Measurements from ENCODE around the gene COA8.

DNA sequence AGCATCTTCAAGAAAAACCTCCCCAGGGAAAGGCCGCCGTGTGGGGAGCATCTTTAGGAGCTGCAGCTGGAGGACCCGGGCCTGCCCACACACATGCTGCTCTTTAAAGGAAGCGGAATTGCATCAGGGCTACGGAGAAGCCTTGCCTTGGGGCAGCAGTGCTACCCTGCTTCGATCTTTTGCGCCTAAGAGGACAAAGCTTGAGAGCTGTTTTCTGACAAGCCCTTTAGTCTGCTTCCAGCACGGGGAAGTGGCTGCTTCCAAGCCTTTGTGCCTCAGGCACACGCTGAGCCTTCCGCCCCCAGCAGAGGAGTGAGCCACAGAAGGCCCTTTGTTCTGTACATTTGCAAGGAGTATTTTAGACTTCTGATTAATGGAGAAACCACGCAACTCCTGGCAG is 31.5 kb downstream of the COA8 start:
- TF ChIP-seq, protein P1, sequence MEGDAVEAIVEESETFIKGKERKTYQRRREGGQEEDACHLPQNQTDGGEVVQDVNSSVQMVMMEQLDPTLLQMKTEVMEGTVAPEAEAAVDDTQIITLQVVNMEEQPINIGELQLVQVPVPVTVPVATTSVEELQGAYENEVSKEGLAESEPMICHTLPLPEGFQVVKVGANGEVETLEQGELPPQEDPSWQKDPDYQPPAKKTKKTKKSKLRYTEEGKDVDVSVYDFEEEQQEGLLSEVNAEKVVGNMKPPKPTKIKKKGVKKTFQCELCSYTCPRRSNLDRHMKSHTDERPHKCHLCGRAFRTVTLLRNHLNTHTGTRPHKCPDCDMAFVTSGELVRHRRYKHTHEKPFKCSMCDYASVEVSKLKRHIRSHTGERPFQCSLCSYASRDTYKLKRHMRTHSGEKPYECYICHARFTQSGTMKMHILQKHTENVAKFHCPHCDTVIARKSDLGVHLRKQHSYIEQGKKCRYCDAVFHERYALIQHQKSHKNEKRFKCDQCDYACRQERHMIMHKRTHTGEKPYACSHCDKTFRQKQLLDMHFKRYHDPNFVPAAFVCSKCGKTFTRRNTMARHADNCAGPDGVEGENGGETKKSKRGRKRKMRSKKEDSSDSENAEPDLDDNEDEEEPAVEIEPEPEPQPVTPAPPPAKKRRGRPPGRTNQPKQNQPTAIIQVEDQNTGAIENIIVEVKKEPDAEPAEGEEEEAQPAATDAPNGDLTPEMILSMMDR (IDR thresholded peaks at IDR 0.05) = no peak
- no peak for TF ChIP-seq POLR2A (IDR thresholded peaks at IDR 0.05; ENCODE audit: low read depth)
- peak; percentile 39 to 51 for TF ChIP-seq POLR2AphosphoS5 (IDR thresholded peaks at IDR 0.05)
